Astrocyte (in vitro differentiated cells and primary cell): Measurements from ENCODE around the gene PLD5. TPM values are rescaled to one million over a fixed set of nuclear protein-coding genes. Genes with fewer than 3 reads are reported as not detected.

ENCODE experiments used
- DNase-seq: peaks from one replicate; pipeline ENCODE4 v3.0.0-alpha.2; 2010; ENCODE audit warnings: low read depth
- FAIRE-seq: peaks from 2 replicates; lab custom pipeline; 2011; peaks lifted over from hg19 to GRCh38; lab: Jason Lieb, UNC
- H2AFZ ChIP-seq: 2 replicates; pipeline ENCODE4 v1.6.0; 2012; ENCODE audit warnings: low read depth, low read length, inconsistent platforms
- H3K27ac ChIP-seq: 2 replicates; pipeline ENCODE4 v1.5.1; 2011; ENCODE audit warnings: low read depth, low read length, inconsistent platforms
- H3K27me3 ChIP-seq: 2 replicates; pipeline ENCODE4 v1.6.0; 2011; ENCODE audit warnings: low read length, inconsistent platforms; ENCODE audit not compliant: insufficient read depth
- H3K36me3 ChIP-seq: 2 replicates; pipeline ENCODE4 v1.5.1; 2011; ENCODE audit warnings: low read length, inconsistent platforms; ENCODE audit not compliant: insufficient read depth
- H3K4me1 ChIP-seq: 2 replicates; pipeline ENCODE4 v1.5.1; 2011; ENCODE audit warnings: low read length, inconsistent platforms; ENCODE audit not compliant: insufficient read depth
- H3K4me2 ChIP-seq: 2 replicates; pipeline ENCODE4 v1.6.0; 2012; ENCODE audit warnings: low read length, inconsistent platforms
- H3K4me3 ChIP-seq: 2 replicates; pipeline ENCODE4 v1.5.1; 2011; ENCODE audit warnings: low read depth, mild to moderate bottlenecking, low read length, inconsistent platforms; ENCODE audit not compliant: insufficient read depth
- H3K79me2 ChIP-seq: 2 replicates; pipeline ENCODE4 v1.6.0; 2012; ENCODE audit warnings: mild to moderate bottlenecking, low read length, inconsistent platforms; ENCODE audit not compliant: insufficient read depth
- H3K9ac ChIP-seq: 2 replicates; pipeline ENCODE4 v1.6.0; 2012; ENCODE audit warnings: mild to moderate bottlenecking, low read length, inconsistent platforms
- H3K9me3 ChIP-seq: 2 replicates; pipeline ENCODE4 v1.5.1; 2012; ENCODE audit warnings: low read depth, mild to moderate bottlenecking, low read length, inconsistent platforms; ENCODE audit not compliant: insufficient read depth
- H4K20me1 ChIP-seq: 2 replicates; pipeline ENCODE4 v1.6.0; 2012; ENCODE audit warnings: low read length, inconsistent platforms; ENCODE audit not compliant: insufficient read depth
- H3K27ac Mint-ChIP-seq: one replicate; pipeline ENCODE4 v1.8.0; 2021; ENCODE audit warnings: mild to moderate bottlenecking, mixed read lengths; ENCODE audit not compliant: unreplicated experiment
- H3K27me3 Mint-ChIP-seq: one replicate; pipeline ENCODE4 v1.8.0; 2021; ENCODE audit warnings: low read depth, mixed read lengths; ENCODE audit not compliant: unreplicated experiment
- H3K36me3 Mint-ChIP-seq: one replicate; pipeline ENCODE4 v1.8.0; 2021; ENCODE audit warnings: low read depth, mixed read lengths; ENCODE audit not compliant: unreplicated experiment
- H3K4me1 Mint-ChIP-seq: one replicate; pipeline ENCODE4 v1.8.0; 2021; ENCODE audit warnings: low read depth, mixed read lengths; ENCODE audit not compliant: unreplicated experiment
- H3K4me3 Mint-ChIP-seq: one replicate; pipeline ENCODE4 v1.8.0; 2021; ENCODE audit warnings: mild to moderate bottlenecking, moderate library complexity, mixed read lengths; ENCODE audit not compliant: unreplicated experiment
- H3K9me3 Mint-ChIP-seq: one replicate; pipeline ENCODE4 v1.8.0; 2021; ENCODE audit warnings: mild to moderate bottlenecking, mixed read lengths; ENCODE audit not compliant: unreplicated experiment
- CTCF ChIP-seq: IDR thresholded peaks from 2 replicates; pipeline ENCODE4 v1.5.1; 2011; ENCODE audit warnings: low read depth, mild to moderate bottlenecking, inconsistent platforms, low read length, moderate library complexity; ENCODE audit not compliant: insufficient read depth
- EZH2 ChIP-seq: IDR thresholded peaks from 2 replicates; pipeline ENCODE4 v1.6.1; 2012; ENCODE audit warnings: mild to moderate bottlenecking, low read length, inconsistent platforms; ENCODE audit not compliant: insufficient read depth
- total RNA-seq: library from RNA; stranded (reverse); gene quantifications from 2 replicates; pipeline ENCODE4 v1.2.1, GENCODE V29; 2021

PLD5 gene
- total RNA-seq, 1 donor from 2014 or later, result 4.9 TPM

DNA sequence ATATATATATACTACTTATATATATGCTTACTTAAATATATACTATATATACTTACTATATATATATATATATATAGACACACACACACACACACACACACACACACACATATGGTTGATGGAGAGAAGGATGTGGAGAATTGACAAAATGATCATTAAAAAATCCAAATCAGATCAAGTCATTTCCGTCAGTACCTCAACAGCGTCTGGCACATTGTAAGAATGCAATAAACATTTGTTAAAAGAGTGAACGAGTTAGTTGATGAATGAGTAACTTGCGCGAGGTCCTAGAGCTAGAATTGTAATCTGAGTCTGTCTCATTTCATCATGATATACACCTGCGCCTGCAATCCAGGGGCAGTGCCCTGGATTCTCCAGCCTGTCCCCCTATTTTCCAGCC, 282.6 kb downstream of the PLD5 start:
- Histone ChIP-seq H3K36me3 (no peaks in the 10 kb centered on the region), H3K9me3 (peaks cover 2% of the 10 kb centered on the region), H3K9ac (no peak overlapping the region), H4K20me1 (no peaks in the 10 kb centered on the region), H3K4me3 (no peak overlapping the region), H3K79me2 (no peaks in the 10 kb centered on the region), H3K27ac (no peak overlapping the region), H2AFZ (no peak overlapping the region), H3K4me2 (no peak overlapping the region), H3K27me3 (no peaks in the 10 kb centered on the region), H3K4me1 (no peaks in the 10 kb centered on the region)
- Mint-ChIP-seq H3K4me3 (no peak overlapping the region), H3K9me3 (no peaks in the 10 kb centered on the region), H3K27me3 (peaks cover 7% of the 10 kb centered on the region), H3K36me3 (peaks cover 1% of the 10 kb centered on the region), H3K27ac (no peak overlapping the region), H3K4me1 (no peaks in the 10 kb centered on the region)
- TF ChIP-seq EZH2 (no peak), CTCF (no peak)
- FAIRE-seq, result no peak
- no peak for DNase-seq

- H3K4me3 ChIP-seq, result no peak overlapping the region
- H3K79me2 ChIP-seq, result no peaks in the 10 kb centered on the region
- H3K9ac ChIP-seq, result no peak overlapping the region
- no peaks in the 10 kb centered on the region for H3K36me3 Mint-ChIP-seq
- H3K27me3 Mint-ChIP-seq, result peaks cover 7% of the 10 kb centered on the region
- no peak overlapping the region for H2AFZ ChIP-seq
- no peak overlapping the region for H3K4me2 ChIP-seq
- H3K4me3 Mint-ChIP-seq, result no peak overlapping the region
- peaks cover 2% of the 10 kb centered on the region for H3K9me3 ChIP-seq
- no peak overlapping the region for H3K27ac Mint-ChIP-seq
- H4K20me1 ChIP-seq, result no peaks in the 10 kb centered on the region
- no peak overlapping the region for H3K27ac ChIP-seq
- H3K9me3 Mint-ChIP-seq, result no peaks in the 10 kb centered on the region
- H3K4me1 Mint-ChIP-seq, result no peaks in the 10 kb centered on the region
- no peak for TF ChIP-seq EZH2
- no peak for TF ChIP-seq CTCF
- no peaks in the 10 kb centered on the region for H3K36me3 ChIP-seq
- FAIRE-seq (no peak), DNase-seq (no peak)
- no peaks in the 10 kb centered on the region for H3K27me3 ChIP-seq
- H3K4me1 ChIP-seq, result no peaks in the 10 kb centered on the region
Measured at GRCh38 chr1:242240691-242241090, 283.8 kb downstream of the PLD5 start.

- H3K79me2 ChIP-seq, result no peaks in the 10 kb centered on the region
- H3K27ac Mint-ChIP-seq, result no peak overlapping the region
Measured at GRCh38 chr1:242240077-242240476, 284.4 kb downstream of the PLD5 start.

More at GRCh38 chr1:242240077-242240476, 284.4 kb downstream of the PLD5 start:
- Mint-ChIP-seq H3K36me3 (no peaks in the 10 kb centered on the region), H3K9me3 (no peaks in the 10 kb centered on the region), H3K27me3 (peaks cover 4% of the 10 kb centered on the region), H3K4me1 (no peaks in the 10 kb centered on the region), H3K4me3 (no peak overlapping the region)
- Histone ChIP-seq H3K9me3 (peaks cover 2% of the 10 kb centered on the region), H3K9ac (no peak overlapping the region), H3K4me2 (no peak overlapping the region), H2AFZ (no peak overlapping the region), H3K4me1 (no peaks in the 10 kb centered on the region), H3K27me3 (no peaks in the 10 kb centered on the region), H4K20me1 (no peaks in the 10 kb centered on the region), H3K4me3 (no peak overlapping the region), H3K36me3 (no peaks in the 10 kb centered on the region), H3K27ac (no peak overlapping the region)
- TF ChIP-seq CTCF (no peak), EZH2 (no peak)
- no peak for FAIRE-seq
- DNase-seq, result no peak
